ENCODE measurements around the gene ERBB4. TPM values are rescaled to one million over a fixed set of nuclear protein-coding genes. Genes with fewer than 3 reads are reported as not detected.

The ERBB4 gene
- polyA plus RNA-seq, 1 of the 3 experiments (the other 2 are of a cell fraction) = 0.05 TPM

- TF ChIP-seq FOXJ3 (CRISPR knock-in tag; IDR thresholded peaks at IDR 0.05) (no peak), NRF1 (IDR thresholded peaks at IDR 0.05; ENCODE audit: low read depth, low read length) (no peak)
- TF ChIP-seq, protein P1, sequence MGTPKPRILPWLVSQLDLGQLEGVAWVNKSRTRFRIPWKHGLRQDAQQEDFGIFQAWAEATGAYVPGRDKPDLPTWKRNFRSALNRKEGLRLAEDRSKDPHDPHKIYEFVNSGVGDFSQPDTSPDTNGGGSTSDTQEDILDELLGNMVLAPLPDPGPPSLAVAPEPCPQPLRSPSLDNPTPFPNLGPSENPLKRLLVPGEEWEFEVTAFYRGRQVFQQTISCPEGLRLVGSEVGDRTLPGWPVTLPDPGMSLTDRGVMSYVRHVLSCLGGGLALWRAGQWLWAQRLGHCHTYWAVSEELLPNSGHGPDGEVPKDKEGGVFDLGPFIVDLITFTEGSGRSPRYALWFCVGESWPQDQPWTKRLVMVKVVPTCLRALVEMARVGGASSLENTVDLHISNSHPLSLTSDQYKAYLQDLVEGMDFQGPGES (IDR thresholded peaks at IDR 0.05; ENCODE audit: low read depth, low read length) = no peak
These were observed 1050.9 kb downstream of the ERBB4 start (continued) for GRCh38 chr2:211487733-211488132.

DNA sequence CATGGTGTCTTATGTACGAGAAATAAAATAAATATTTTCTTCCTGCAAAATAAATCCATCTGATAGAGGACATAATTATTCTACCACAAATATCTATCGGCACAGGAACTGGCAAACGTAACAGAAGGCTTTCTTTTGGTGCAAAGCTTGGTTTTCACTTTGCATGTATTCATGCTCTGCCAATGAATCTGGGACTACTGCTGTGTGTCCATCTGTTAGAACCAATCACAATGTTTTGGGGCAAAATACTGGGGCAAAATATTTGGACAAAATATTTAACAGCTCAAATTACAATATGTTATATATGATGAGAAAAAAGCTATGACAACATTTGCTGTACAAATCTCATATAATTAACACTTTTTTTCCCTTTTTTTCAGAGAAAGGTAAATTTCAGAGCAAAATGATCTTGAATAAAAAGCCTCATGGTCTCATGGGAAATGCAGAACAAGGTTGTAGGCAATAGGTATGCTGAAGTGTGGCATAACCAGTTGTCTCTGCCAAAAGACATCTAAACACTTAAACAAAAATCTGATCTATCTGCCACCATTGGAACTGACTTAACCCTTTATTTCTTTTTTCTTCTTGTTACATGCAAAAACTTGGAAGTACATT is 1059.0 kb downstream of the ERBB4 start:
- Histone ChIP-seq H2AFZ (ENCODE audit: low read depth) (no peak overlapping the region), H4K20me1 (ENCODE audit: insufficient read depth) (no peaks in the 10 kb centered on the region), H3F3A (replicated peaks; ENCODE audit: insufficient read depth) (no peaks in the 10 kb centered on the region), H3K9me2 (no peaks in the 10 kb centered on the region), H3K27ac (ENCODE audit: low read depth in 2 of 2, low read length in 1 of 2) (no peak overlapping the region), H3K4me1 (ENCODE audit: control insufficient read depth in 1 of 2, insufficient read depth in 2 of 2, low read depth in 1 of 2, low read length in 1 of 2) (no peaks in the 10 kb centered on the region), H3K36me3 (replicated peaks in 1 of 2; ENCODE audit: control insufficient read depth in 1 of 2, insufficient read depth in 2 of 2, low read length in 1 of 2) (no peaks in the 10 kb centered on the region), H3K4me2 (no peak overlapping the region), H3K4me3 (ENCODE audit: low read depth in 2 of 2, low read length in 1 of 2) (no peak overlapping the region), H3K79me2 (ENCODE audit: insufficient read depth) (no peaks in the 10 kb centered on the region), H3K9me3 (no peaks in the 10 kb centered on the region), H3K27me3 (ENCODE audit: insufficient read depth) (no peaks in the 10 kb centered on the region), H3K9ac (no peak overlapping the region)
- DNase-seq = no peak
- 44% methylated on average over 3 of the region's 3 CpGs for WGBS (ENCODE audit: low lambda C conversion rate)
- no peak for TF ChIP-seq SMC3 (IDR thresholded peaks at IDR 0.05; ENCODE audit: low read depth, low read length)
- TF ChIP-seq RXRA (IDR thresholded peaks at IDR 0.05; ENCODE audit: borderline replicate concordance, low read depth) = no peak
- TF ChIP-seq FOXJ3 (CRISPR knock-in tag; IDR thresholded peaks at IDR 0.05) = no peak
- TF ChIP-seq TEAD4 (IDR thresholded peaks at IDR 0.05; ENCODE audit: borderline replicate concordance, insufficient read depth) = no peak
- TF ChIP-seq, protein P2, sequence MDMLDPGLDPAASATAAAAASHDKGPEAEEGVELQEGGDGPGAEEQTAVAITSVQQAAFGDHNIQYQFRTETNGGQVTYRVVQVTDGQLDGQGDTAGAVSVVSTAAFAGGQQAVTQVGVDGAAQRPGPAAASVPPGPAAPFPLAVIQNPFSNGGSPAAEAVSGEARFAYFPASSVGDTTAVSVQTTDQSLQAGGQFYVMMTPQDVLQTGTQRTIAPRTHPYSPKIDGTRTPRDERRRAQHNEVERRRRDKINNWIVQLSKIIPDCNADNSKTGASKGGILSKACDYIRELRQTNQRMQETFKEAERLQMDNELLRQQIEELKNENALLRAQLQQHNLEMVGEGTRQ (IDR thresholded peaks at IDR 0.05; ENCODE audit: borderline replicate concordance, low read depth, low read length) = no peak
- no peak for TF ChIP-seq RAD21 (IDR thresholded peaks at IDR 0.05; ENCODE audit: low read length)
- TF ChIP-seq ELF1 (IDR thresholded peaks at IDR 0.05) = no peak
- TF ChIP-seq, protein P3, sequence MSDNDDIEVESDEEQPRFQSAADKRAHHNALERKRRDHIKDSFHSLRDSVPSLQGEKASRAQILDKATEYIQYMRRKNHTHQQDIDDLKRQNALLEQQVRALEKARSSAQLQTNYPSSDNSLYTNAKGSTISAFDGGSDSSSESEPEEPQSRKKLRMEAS (IDR thresholded peaks at IDR 0.05; ENCODE audit: low read depth) = no peak
- no peak for TF ChIP-seq SIN3A (IDR thresholded peaks at IDR 0.05; ENCODE audit: borderline replicate concordance, low read depth, low read length)
- no peak for TF ChIP-seq USF1 (IDR thresholded peaks at IDR 0.05; ENCODE audit: borderline replicate concordance, low read depth)
- TF ChIP-seq CTCF (IDR thresholded peaks at IDR 0.05) = no peak
- CTCF ChIA-PET = interaction anchor here (2.6 kb wide), 1 partner anchor 9 kb away, joined by 11 read pairs; no protein-coding TSS in a partner anchor
- POLR2A ChIA-PET = no interaction called here

Measured in SK-N-SH (cell line).